ENCODE data around the gene NAA25.
"Not testable (repeated sequence)": the region's sequence is repeated elsewhere in the genome, so short reads cannot be mapped to it uniquely, and the experiment has no call there.

Gene NAA25

DNA sequence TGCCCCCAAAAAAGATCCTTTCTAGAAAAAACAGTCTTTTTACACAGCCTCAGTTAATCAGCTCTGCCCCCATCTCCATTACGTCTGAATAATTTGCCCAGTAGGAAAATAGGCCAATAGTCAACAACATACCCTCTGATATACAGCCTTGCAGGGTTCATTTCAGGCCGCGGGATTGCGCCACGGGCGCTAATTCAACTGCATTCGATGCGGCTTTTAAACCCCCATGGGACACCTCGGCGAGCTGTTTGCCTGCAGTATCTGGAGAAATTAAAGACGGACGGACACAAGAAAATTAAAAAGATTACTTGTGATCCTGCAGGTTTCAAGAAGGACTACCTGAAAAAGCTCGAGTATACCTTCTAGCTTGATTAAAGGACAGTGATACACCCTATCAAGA lies 59.2 kb downstream of the NAA25 start:
- DNase-seq, result no peak

DNA sequence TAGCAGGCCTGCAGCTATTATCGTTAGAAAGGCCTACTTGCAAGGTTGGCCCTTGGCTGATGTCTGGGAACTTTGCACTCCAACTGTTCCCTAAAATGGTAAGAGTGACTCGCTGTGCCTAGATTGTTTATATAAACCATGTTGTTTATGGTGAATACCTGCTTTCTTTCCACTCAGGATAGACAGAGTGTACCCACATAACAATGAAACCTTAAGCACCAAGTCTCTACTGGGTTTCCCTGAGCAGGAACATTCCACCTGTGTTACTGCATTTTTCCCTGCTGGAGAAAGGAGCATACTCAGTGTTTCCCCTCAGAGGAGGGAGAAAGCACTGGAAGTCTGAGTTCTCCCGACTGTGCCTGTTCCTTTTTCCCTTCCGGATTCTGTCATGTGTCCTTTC lies 62.6 kb downstream of the NAA25 start:
- no peak for DNase-seq

DNA sequence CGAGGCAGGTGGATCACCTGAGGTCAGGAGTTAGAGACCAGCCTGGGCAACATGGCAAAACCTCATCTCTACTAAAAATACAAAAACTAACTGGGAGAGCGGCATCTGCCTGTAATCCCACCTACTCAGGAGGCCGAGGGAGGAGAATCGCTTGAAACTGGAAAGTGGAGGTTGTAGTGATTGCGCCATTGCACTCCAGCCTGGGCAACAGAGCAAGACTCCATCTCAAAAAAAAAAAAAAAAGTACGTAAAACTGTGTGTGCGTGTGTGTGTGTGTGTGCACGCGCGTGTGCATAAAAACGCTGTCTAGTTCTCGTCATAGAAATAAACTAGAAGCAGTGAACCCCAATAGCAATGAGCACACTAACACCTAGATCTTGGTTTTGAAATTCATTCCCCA lies 72.0 kb downstream of the NAA25 start:
- DNase-seq, result not testable (repeated sequence)

DNA sequence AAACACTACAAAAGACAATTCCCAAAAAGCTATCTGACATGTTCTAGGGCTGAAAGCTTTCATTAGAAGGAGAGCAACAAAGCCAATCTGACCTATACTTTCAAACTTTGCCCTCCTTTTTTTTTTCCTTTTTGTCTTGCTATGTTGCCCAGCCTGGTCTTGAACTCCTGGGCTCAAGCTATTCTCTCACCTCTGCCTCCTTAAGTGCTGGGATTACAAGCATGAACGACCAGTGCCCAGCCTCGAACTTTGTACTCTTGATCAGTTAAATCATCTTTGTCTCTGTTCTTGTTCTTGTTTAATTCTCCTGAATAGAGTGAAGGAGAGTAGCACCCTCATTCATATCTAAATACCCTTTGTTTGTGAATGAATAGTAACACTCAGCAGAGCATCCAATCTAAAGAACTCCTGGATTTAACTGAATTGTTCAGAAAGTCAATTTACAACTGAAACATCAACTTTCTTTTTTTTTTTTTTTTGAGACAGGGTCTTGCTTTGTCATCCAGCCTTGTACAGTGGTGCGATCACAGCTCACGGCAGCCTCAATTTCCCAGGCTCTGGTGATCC lies 73.3 kb downstream of the NAA25 start:
- no peak for DNase-seq

DNA sequence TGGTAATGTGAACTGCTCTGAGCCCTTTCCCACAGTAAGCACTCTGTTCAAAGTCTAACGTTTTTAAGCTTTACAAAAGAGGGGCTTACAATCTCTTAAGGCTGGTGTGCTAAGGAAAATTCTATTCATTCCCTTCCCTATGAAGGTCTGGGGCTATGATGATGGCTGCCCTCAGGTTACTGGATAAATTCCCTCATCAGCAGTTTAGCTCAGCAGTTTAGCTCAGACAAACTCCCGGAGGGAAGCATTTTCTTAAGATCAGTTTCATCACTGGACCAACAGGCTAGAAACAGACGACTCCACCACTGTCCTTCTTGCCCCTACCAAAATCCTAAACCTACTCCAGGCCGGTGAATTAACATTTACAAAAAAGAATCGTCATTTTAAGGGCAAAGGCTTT lies 76.3 kb downstream of the NAA25 start:
- DNase-seq, result no peak

DNA sequence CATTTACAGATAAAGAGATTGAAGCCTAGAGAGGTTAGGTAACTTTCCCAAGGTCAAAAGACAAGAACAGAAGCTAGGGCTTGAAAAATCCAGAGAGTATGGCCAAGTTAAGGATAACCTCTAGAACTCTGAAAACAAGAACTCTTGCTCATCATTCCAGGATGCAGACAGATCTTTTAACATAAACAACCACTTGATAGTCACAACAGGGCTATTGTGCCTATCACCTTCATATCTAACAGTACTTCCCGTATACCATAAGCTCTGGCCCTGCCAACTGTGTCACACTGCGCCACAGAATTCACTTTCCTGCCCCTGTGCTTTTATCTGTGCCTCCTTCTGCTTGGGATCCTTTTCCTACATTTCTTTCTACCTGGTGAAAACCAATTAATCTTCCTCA lies 77.1 kb downstream of the NAA25 start:
- no peak for DNase-seq

DNA sequence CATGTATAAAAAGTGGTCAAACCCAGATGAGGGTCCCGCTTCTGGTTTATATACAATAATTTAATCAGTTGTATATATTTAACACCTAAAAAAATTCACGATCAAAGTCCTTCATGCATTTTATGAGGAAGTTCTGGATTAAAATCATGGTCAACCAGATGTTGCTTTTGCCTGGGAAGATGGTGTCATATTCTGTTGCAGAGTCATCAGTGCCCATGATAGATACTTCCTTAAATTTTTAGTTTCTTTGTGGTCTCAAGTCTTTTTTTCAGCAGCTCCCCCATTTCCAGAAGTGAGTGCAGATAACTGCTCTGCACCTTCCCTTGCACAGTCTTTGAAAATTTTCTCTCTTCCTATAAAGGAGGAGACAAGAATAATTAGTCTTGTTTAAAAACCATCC lies 79.3 kb downstream of the NAA25 start:
- no peak for DNase-seq

DNA sequence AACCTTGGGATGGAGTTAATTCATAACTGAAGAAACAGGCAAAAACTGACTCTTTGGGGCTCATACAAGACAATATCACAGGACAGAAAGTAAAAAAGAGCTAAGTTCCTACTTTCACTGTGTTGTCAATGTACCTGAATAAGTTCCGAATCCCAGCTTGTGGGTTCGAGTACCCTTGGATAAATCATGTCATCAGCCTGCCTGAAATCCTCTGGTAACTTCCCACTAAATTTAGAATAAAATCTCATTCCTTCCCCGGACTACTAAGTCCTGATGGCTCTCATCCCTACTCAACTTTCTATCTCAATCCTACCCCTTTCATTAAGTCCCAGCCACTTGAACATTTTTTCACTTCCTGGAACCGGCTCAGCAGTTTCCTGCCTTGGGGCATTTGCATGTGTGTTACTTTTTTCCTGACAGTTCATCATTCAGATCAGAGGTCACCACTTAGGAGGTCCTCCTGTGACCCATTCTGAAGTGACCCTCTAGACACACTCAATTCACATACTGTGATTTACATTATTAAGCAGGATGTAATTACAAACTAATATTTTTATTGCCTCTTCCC lies 82.7 kb downstream of the NAA25 start:
- no peak for DNase-seq

DNA sequence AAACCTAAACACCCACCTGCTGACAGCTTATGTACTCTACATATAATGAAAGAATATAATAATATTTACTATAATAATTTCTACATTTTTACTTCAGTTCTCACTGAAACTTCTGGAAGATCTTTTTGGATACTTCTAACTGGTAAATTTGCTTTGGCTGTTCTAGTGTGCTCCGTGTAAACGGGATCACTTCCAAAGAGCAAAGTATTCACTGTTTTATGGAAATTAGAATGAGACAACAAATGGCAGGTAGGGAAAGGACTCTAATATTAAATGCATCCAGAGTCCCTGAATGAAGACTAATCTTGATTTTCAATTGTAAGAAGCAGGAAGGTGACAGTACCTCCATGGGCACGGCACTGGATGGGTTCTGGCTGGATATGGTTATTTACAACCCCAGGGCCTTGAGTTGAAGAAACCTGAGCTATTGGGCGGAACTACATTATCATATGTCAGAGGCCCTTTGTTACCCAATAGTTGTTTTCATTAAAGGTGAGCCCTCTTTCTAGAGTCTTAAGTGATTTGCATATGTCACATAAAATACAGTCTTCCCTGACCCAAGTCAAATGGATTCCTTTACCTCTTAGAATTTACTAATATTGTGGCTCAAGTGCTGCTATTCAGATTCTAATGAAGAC lies 84.7 kb downstream of the NAA25 start:
- DNase-seq, result no peak

DNA sequence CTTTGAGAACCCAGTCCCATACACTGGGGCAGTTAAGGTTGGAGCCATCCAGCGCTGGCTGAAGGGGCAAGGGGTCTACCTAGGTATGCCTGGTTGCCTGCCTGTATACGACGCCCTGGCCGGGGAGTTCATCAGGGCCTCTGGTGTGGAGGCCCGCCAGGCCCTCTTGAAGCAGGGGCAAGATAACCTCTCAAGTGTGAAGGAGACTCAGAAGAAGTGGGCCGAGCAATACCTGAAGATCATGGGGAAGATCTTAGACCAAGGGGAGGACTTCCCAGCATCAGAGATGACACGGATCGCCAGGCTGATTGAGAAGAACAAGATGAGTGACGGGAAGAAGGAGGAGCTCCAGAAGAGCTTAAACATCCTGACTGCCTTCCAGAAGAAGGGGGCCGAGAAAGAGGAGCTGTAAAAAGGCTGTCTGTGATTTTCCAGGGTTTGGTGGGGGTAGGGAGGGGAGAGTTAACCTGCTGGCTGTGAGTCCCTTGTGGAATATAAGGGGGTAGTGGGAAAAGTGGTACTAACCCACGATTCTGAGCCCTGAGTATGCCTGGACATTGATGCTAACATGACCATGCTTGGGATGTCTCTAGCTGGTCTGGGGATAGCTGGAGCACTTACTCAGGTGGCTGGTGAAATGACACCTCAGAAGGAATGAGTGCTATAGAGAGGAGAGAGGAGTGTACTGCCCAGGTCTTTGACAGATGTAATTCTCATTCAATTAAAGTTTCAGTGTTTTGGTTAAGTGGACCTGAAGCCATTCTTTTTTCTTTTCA lies 86.2 kb downstream of the NAA25 start:
- no peak for DNase-seq

DNA sequence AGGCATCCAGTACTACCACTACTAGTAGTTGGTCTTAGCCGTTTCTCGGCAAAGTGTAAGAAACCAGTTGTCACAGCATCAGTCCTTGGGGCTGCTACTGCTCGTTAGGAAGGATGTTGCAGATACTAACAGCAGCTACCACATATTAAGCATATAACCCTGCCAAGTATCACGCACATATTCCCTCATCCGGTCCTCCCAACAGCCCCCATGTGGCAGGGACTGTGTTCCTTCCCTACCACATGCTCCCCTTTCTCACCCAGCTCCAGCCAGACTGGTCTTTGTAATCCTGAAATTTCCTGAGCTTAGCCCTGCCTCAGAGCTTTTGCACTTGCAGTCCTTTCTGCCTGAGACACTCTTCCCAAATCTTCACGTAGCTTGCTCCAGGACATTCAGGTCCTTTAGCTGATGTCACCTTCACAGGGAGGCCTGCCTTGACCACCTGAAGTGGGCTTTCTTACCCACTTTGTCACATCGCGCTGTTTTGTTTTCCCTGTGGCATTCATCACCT lies 87.6 kb downstream of the NAA25 start:
- no peak for DNase-seq

DNA sequence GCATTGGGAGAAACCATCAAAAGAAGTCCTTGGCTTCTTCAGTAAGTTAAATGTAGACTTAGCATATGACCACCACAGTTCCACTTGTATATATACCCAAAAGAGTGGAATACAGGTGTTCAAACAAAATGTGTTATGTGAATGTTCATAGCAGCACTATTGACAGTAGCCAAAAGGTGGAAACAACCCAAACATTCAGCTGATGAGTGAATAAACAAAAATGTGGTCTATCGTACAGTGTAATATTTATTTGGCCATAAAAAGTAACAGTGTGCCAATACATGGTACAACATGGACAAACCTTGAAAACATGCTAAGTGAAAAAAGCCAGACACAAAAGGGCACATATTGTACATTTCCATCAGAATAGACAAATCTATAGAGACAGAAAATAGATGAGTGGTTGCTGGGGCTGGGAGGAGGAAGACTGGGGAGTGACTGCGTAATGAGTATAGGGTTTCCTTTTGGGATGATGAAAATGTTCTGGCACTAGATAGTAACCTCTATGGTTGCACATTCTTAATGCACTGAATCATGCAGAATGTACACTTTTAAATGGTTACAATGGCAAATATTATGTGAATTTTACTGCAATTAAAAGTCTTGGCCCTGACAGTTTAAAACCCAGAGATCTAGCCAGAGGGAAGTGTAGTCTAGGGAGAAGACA lies 89.9 kb downstream of the NAA25 start:
- peak; percentile 89 for DNase-seq

DNA sequence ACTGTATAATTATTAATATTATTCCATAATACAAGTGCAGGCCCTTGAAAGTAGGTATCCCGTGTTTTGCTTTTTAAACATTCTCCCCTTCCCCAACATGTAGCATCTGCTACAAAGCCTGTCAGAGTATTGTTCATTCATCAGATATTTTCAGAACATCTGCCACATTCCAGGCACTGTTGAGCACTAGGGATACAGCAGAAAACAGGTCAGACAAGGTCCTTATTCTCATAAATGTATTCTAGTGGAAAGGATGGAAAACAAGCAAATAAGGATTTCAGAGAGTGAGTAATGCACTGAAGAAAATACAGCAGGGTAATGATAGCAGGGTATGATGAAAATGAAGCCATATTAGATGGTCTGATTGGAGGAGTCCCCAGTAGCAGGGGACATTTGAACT lies 91.5 kb downstream of the NAA25 start:
- DNase-seq, result no peak

DNA sequence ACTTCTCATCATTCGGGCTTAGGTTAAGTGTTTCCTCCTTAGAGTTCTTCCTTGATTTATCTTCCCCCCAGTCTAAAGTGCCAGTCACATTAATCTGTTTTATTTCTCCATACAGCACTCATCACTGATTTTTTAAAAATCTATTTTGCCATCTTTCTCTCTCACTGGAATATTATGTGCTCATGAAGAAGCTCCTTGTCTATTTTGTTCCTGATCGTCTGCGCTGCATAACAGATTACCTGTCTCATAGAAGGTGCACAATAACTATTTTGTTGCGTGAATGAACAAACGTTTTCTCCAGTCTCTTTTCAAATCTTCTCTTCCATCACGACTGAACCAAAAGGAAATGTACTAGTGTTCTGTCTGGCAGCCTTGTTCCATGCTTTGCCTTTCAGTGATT lies 92.6 kb downstream of the NAA25 start:
- no peak for DNase-seq

DNA sequence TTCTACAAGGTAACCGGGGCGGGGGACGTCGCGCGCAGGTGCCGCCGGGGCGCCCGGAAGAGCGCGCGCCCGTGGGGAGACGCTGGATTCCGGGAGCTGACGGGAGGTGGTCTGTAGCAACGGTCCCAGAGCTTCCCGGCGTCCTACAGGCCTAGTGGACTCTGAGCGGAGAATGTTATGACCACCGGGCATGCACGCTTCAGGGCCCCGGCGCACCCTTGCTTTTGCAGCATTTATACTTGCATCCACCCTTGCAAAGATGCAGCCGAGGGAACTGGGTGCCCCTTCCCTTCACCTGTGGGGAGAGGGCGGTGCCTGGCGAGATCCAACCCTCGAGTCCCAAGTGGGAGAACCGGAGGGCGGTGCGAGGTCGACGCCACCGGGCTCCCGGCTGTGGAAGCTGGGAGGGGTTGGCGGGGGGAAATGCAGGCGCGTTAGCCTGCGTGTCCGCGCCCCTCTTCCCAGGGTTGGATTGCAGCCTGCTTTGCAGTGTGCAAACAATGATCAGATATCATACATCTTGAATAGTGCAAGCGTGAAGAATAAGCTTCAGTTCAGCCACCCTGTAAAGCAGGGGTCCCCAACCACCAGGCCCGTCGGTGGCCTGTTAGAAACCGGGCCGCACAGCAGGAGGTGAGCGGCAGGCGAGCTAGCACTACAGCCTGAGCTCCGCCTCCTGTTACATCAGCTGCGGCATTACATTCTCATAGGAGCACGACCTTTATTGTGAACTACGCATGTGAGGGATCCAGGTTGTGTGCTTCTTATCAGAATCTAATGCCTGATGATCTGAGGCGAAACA lies 94.8 kb downstream of the NAA25 start:
- peak; percentile 79 for DNase-seq

DNA sequence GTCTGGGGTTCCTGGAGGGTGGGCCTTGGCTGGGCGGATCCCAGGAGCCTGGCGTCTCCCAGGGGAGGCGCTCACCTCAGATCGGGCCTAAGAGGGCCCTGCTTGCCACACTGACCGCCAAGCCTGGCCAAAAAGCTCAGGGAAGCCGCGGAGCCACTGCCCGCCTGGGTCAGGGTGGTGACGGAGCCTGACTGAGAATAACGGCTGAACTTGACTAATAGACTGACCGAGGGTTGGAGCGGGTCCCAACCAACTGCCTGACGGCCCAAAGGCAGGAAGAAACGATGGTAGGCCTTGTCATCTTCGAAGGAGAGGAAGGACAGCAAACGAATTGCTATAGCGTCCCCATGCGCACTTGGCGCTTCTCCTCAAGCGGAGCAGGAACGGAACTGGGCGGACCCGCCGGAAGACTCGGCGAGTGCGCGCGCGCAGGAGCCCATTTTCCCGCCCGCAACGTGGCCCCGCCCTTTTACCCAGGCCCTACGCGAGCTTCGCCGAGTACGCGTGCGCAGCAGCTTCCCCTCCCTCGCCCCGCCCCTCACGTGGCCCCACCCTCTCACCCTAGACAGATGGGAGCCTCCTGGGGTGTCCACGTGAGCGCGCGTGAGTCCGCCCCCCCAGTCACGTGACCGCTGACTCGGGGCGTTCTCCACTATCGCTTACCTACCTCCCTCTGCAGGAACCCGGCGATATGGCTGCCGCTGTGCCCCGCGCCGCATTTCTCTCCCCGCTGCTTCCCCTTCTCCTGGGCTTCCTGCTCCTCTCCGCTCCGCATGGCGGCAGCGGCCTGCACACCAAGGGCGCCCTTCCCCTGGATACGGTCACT lies 95.6 kb downstream of the NAA25 start, which contains the start of the genes ERP29 and TMEM116:
Gene ERP29 (plus strand): TSS at position 652 of the 826 bp plus-strand sequence. CDS start 40 bp downstream, at position 692.
Gene TMEM116 (minus strand): TSS at position 391 of the 826 bp plus-strand sequence. CDS start 7,895 bp downstream, outside the sequence.
- DNase-seq, result peak; percentile 99

DNA sequence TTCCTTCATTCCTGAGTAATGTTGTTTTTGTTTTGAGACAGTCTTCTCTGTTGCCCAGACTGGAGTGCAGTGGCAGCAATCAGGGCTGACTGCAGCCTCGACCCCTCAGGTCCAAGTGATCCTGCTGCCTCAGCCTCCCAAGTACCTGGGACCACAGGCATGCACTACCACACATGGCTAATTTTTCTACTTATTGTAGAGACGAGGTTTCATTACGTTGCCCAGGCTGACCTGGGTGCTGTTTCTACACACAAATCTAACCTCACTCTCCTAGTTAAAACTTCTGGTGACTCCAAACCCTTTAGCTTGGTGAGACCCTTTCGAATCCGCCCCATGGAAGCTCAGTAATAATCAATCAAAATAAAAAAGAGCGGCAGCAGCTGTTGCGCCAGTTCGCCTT lies 96.9 kb downstream of the NAA25 start:
- DNase-seq, result no peak

DNA sequence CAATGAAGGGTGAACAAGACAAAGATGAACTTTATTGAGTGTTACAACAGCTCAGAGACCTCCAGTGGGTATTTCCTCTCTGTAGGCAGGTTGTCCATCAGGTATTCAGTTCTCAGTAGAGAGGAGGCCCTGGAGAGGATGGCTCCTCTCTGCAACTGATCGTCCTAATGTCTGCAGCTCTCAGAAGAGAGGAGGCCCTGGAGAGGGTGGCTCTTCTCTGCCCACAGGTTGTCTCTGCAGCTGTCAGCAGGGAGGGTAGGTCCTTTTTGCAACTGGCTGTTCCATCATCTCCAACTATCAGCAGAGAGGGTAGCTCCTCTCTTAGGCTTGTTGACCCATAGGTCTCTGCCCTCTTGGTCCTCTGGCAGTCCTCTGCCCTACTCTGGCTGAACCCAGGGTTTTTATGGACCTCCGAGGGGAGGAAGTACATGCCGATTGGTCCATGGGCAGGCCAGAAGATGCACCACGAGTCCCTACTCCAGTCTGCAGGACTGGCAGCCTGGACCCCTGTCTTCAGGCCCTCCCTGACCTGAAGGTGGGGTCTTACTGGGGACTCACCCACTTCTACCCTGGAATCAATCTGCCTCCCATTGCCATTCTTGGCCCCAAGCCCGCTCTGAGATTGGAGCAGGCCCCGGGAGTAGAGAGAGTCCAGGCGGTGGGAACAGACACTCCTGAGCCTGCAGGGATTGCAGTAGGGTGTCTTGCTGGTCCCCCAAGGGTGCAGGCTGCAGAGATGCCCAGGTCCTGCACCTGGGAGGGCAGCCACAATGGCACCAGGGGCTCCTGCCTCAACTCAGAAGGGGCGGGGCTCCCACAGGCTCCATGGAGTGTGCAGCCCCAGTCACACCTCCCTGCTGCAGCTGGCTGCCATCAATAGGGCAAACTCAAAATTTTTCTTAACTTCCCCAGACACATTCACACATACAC lies 97.9 kb downstream of the NAA25 start:
- no peak for DNase-seq

DNA sequence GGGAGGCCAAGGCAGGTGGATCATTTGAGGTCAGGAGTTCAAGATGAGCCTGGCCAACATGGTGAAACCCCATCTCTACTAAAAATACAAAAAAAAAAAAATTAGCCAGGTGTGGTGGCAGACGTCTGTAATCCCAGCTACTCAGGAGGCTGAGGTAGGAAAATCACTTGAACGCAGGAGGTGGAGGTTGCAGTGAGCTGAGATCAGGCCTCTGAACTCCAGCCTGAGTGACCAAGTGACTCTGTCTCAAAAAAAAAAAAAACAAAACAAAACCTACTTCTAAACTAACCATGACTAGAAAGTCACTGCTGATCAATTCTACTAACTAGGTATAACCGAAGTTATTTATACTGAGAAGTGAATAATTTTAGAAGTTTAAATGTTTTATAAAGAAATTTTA lies 99.0 kb downstream of the NAA25 start:
- not testable (repeated sequence) for DNase-seq

DNA sequence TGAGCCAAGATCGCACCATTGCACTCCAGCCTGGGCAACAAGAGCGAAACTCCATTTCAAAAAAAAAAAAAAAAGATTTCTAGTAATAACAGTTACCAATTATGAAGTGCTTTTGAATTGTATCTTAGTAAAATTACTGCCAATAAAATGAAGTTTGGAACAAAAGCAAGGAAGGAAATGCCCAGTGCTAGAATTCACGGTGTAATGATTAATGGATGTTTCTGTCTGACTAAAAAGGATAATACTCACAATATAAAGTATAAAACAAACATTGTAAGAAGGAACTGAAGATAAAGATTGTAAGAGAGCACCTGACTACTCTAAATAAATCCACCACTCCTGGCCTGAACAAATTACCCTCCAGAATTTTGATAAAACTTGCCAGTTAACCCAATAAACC lies 99.7 kb downstream of the NAA25 start:
- no peak for DNase-seq

Measured in fibroblast of skin of right biceps (primary cell).